Hematopoietic multipotent progenitor cell (in vitro differentiated cells): ENCODE results near the gene TSKU. TPM values are rescaled to one million over a fixed set of nuclear protein-coding genes. Genes with fewer than 3 reads are reported as not detected.

Experiments used
- DNase-seq, 3 donors: peaks; one replicate each; pipeline ENCODE4 v3.0.0-alpha.2; 2011 to 2015; ENCODE audit warnings: low read depth in 2 of 3, low spot score in 2 of 3
- total RNA-seq: library from RNA; depleted of rRNA; stranded (reverse); fragments of >200 nt; gene quantifications from one replicate; pipeline ENCODE4 v1.2.3, GENCODE V29; 2012

Gene TSKU
- total RNA-seq, 1 donor, result 0.27 TPM

DNA sequence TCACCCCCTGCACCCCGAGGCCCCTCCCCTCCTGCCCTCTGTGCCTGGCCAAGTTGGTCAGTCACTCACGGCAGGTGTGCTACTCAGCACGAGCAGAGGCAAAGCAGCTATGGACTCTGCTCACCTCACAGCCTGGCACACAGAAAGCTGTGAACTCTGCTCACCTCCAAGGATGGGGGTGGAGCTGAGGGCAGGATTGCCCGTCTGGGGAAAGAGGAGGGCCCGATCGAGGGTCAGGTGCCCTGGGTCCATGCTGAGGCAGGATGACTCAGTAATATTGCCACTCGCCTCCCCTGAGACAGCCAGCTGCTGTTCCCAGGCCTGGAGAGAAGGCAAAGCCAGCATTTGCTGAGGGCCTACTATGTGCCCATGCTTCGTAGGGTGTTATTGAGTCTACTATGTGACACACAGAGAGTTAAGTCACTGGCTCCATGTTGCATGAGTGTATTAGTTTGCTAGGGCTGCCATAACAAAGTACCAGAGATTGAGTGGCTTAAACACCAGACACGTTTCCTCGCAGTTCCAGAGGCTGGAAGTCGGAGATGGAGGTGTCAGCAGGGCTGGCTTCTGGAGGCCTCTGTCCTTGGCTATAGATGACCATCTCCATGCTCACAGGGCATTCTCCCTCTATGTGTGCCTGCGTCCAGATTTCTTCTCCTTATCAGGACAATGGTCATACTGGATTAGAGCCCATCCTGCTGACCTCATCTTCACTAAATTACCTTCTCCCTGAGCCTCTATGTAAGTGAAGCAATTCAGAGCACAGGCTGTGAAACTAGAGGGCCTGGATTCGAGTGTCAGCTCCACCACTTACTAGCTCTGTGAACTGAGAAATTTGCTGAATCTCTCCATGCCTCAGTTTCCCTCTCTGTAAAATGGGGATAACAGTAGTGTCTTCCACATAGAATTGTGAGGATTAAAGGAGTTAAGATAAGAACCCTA lies 13.2 kb upstream of the TSKU start:
- DNase-seq, result peak in 1 of 3 donors; percentile 7

- DNase-seq, result no peak
These were observed 12.3 kb upstream of the TSKU start for GRCh38 chr11:76770642-76771445.

- DNase-seq, result no peak
These were observed 11.6 kb upstream of the TSKU start for GRCh38 chr11:76771446-76772099.

- no peak for DNase-seq
These were observed 10.9 kb upstream of the TSKU start for GRCh38 chr11:76772100-76772782.

DNA sequence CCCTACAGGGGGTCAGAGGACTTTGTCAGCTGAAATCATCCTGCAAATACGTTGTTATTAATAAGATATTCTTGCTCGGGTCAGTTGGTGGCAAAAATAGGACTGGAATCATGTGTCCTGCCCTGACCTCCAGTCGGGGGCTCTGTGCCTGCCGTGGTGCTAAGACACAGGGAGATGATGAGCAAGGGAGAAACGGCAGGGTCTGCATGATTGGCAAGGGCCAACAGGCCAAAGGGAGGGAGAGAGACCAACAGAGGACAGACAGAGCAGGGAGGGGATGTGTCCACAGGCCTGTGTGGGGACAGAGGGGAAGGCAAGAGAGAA lies 10.4 kb upstream of the TSKU start:
- no peak for DNase-seq

DNA sequence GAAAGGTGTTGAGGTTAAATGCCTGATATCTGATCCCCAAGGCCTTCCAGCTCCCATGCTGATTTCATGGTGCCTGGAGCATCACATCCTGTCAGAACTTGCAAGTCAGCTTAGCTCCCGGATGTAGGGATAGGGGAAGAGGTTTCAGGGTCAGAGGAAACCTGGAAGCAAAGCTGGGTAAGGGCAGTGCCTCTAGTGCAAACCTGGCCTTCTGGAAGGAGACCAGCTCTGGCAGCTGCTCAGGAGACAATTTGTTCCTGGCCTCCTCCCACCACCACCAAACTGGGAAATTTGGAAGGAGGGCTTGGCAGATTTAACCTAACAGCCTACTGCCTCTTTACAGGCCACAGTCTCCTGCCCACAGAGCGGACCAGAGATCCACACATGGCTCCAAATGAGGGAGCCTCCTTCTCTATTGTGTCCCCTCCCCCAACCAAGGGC lies 9.2 kb upstream of the TSKU start:
- no peak for DNase-seq

DNA sequence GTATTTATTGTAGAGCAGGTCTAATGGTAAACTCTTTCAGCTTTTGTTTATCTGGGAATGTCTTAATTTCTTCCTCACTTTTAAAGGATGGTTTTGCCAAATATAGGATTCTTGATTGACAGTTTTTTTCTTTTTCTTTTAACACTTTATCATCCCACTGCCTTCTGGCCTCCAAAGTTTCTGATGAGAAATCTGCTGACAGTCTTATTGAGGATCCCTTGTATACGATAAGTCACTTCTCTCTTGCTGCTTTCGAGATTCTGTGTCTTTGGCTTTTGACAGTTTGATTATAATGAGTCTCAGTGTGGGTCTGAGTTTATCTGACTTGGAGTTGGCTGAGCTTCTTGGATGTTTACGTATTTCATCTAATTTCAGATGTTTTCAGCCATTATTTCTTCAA lies 6.7 kb upstream of the TSKU start:
- DNase-seq, result no peak

- DNase-seq, result no peak
These were observed 5.9 kb upstream of the TSKU start for GRCh38 chr11:76777305-76777704.

DNA sequence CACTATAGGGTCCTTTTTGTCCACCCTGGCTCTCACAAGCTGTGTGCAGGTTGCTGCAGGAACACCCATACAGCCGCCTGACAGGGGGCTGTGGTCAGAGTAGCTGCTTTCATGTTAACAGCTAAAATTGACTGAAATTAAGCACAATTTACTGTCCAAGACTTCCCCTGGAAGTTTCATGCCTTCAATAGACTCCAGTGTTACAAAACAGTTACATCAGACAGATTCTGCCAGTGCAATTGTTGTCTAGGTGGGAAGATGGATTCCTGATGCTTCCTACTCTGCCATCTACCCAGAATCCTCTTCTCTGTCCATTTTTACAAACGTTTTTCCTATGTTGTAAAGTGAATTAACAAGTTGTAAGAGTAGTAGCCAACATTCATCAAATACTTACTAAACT lies 5.3 kb upstream of the TSKU start:
- DNase-seq, result no peak

DNA sequence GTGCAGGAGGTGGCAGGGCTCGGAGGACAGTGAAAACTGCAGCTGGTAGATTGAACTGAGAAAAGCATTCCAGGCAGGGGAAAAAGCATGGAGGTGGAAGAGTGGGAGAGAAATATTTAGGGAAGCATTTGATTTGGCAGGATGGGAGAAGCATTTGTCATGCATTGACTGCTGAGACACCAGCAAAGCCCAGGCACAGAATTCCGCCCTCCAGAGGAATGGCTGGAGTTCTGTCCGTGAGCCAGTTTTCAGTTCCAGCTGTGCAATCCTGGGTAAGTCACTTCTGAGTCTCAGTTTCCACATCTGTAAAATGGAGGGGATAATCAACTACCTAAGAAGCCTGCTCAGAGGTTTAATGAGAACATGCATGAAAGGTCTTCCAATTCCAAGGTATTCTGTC lies 4.3 kb upstream of the TSKU start:
- DNase-seq, result no peak

GRCh38 chr11:76781046-76781801 lies 1.9 kb upstream of the TSKU start:
- DNase-seq, result no peak

DNA sequence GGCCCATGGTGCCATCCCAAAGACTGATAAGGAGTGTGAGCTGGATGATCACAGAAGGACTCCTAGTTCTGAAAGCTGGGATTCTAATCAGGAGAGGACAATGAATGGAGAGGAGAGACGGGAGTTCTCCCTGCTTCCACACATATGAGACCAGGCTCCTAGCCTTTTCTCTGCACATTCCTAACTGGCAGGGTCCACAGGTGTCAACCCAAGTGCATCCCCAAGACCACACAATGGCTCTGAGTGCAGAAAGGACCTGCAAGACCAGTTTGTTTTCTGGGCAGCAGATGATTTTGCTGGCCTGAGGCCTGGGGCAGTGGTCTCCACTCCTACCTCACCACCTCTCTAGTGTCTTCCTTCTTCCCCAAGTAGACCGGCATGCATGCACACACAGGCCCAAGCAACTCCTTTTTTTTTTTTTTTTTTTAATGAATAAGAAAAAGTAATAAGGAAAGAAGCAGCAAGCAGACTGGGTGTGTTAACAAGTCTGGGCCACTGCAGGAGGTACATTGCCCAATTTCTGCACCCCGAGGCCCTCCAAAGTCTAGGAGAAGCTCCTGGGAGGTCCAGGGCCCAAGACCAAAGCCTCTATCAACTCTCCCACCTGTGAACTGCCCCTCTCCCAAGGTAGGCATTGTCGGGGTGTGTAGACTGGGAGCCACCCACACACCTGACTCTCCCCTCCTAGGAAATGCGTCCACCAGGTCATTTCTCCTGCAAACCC lies 1.2 kb upstream of the TSKU start:
- DNase-seq, result no peak

- DNase-seq, result peak in 2 of 3 donors; percentile 51 to 63
These were observed 444 bp upstream of the TSKU start for GRCh38 chr11:76782531-76783293.

- no peak for DNase-seq
These were observed 999 bp downstream of the TSKU start for GRCh38 chr11:76783896-76784813.

- DNase-seq, result no peak
These were observed 2.4 kb downstream of the TSKU start for GRCh38 chr11:76785513-76785912.

DNA sequence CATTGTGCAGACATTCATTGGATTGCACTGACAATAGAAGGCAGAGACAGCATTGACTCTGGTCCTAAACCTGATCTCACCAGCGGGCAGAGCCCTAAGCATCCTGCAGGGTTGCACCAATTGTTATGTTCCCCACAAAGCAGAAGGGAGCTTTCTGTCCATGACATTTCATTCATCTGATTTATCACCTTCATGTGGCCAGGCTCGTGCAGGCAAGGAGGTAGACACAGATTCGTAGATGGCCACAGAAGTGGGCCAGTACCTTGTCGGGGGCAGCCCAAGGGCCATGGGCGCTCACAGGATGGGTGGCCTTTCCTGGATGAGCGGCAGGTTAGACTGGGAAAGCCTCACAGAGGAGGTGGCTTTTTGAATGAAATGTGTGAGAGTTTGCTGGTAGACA lies 2.9 kb downstream of the TSKU start:
- DNase-seq, result no peak

- DNase-seq, result no peak
These were observed 3.4 kb downstream of the TSKU start for GRCh38 chr11:76786441-76787014.
